Right lobe of liver (tissue), 6 donors: ENCODE data around the gene SHISA4. TPM values are rescaled to one million over a fixed set of nuclear protein-coding genes. Genes with fewer than 3 reads are reported as not detected.

Source experiments
- ATAC-seq, 4 donors: fragments of 200-7000 bp; cut with Tn5 transposase; one replicate each; pipeline ENCODE4 v1.9.1; 2020; ENCODE audit warnings: mild to moderate bottlenecking in 4 of 4, moderate library complexity in 4 of 4
- DNase-seq, 3 donors: peaks; one replicate each; pipeline ENCODE4 v3.0.0-alpha.2; 2020
- H3K27ac ChIP-seq, 3 donors: fragments of 200-600 bp; one replicate each; pipeline ENCODE4 v1.8.0; 2022
- H3K27me3 ChIP-seq, 2 donors: fragments of 200-600 bp; one replicate each; pipeline ENCODE4 v1.8.0; 2022
- H3K36me3 ChIP-seq, 4 donors: fragments of 200-600 bp; sonication (generic) in 1 of 4; one replicate each; pipeline versions ENCODE4 v1.5.1 to v1.8.0; 2017 to 2022; ENCODE audit warnings: control low read depth in 1 of 4
- H3K4me1 ChIP-seq, 4 donors: fragments of 200-600 bp; sonication (generic) in 1 of 4; one replicate each; pipeline versions ENCODE4 v1.5.1 to v1.8.0; 2017 to 2022; ENCODE audit warnings: control low read depth in 1 of 4
- H3K4me3 ChIP-seq, 3 donors: fragments of 200-600 bp; one replicate each; pipeline ENCODE4 v1.8.0; 2022
- H3K9me3 ChIP-seq, 4 donors: fragments of 200-600 bp; sonication (generic) in 1 of 4; one replicate each; pipeline versions ENCODE4 v1.5.1 to v1.8.0; 2017 to 2022; ENCODE audit warnings: control low read depth in 1 of 4
- POLR2A ChIP-seq: fragments of 450-650 bp; IDR thresholded peaks from one replicate; pipeline ENCODE4 v1.6.1; 2017; ENCODE audit warnings: antibody characterized with exemption, mild to moderate bottlenecking
- WGBS: methylation state at CpG from one replicate; pipeline ENCODE4 v1.1.6; 2018; ENCODE audit warnings: low coverage, low lambda C conversion rate; ENCODE audit not compliant: insufficient coverage; ENCODE audit errors: missing lambda C conversion rate; 5-methylcytosine and 5-hydroxymethylcytosine counted together
- intact Hi-C, 2 donors: fragments of 100-400 bp; cut with DNase I; formaldehyde crosslinking; loops; one replicate each; pipeline versions ENCODE4 v1.11.2 to v1.14.1; 2022
- total RNA-seq, 6 experiments: library from RNA; depleted of rRNA in 2 of 6; stranded (reverse); fragments of >200 nt in 2 of 6; fragmentation: NEBNext Ultra II Directional in 3 of 6; extraction: Animal tissue kit (Norgen Biotek cat#: 25700) in 3 of 6; gene quantifications; one replicate each; pipeline versions ENCODE4 v1.1.0 to v1.2.4, GENCODE V29; 2016 to 2023
- TF ChIP-seq, protein P1 (sequence below), 4 donors: fragments of 200-600 bp in 3 of 4; fragments of 450-650 bp in 1 of 4; IDR thresholded peaks; one replicate each; pipeline versions ENCODE4 v1.5.1 to v1.8.0; 2016 to 2022; ENCODE audit warnings: antibody characterized with exemption in 4 of 4, mild to moderate bottlenecking in 2 of 4
- donor health status: DM: no; HTN: yes; CAD: no.
- donor health status: DM: no; HTN: no; CAD: no.
- donor health status: DM: no; HTN: no; CAD: no.
- donor health status: DM: no; HTN: yes; CAD: no.
- donor health status: DM: no; HTN: yes; CAD: no.

SHISA4 gene
- total RNA-seq, 6 experiments from 2014 or later = 2.5 to 8.1 (median 4.8) TPM

DNA sequence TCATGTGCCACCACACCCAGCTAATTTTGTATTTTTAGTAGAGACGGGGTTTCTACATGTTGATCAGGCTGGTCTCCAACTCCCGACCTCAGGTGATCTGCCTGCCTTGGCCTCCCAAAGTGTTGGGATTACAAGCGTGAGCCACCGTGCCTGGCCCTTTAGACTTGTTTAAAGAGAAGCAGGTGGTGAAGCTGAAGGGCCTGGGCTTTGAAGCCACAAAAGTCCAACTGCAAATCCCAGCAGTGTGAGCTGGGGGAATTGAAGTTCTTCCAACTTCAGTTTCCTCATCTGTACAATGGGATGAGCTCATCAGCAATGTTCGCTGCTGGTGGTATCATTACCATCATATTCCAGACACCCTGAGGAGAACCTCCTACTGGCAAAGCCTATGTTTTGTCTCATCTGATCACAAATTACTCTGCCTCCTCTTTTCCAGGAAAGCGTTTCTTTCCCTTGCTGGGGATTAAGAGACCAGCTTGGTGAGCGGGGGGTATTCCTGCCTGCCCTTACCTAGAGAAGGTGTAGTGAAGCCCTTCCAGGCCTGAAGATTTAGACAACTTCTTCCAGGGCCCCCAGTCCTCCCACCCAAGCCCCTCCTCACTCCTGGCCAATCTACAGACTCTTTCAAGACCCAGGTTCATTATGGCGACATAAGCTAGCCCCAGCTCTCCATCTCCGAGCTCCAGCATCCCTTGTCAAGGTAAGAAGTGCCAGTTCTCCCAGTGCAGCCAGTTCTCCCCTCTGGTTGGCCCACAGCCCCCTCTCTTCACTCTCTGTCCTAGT is 2.4 kb upstream of the SHISA4 start:
- no peaks in the 10 kb centered on the region for H3K9me3 ChIP-seq
- no peak for TF ChIP-seq POLR2A
- TF ChIP-seq, protein P1, sequence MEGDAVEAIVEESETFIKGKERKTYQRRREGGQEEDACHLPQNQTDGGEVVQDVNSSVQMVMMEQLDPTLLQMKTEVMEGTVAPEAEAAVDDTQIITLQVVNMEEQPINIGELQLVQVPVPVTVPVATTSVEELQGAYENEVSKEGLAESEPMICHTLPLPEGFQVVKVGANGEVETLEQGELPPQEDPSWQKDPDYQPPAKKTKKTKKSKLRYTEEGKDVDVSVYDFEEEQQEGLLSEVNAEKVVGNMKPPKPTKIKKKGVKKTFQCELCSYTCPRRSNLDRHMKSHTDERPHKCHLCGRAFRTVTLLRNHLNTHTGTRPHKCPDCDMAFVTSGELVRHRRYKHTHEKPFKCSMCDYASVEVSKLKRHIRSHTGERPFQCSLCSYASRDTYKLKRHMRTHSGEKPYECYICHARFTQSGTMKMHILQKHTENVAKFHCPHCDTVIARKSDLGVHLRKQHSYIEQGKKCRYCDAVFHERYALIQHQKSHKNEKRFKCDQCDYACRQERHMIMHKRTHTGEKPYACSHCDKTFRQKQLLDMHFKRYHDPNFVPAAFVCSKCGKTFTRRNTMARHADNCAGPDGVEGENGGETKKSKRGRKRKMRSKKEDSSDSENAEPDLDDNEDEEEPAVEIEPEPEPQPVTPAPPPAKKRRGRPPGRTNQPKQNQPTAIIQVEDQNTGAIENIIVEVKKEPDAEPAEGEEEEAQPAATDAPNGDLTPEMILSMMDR (IDR thresholded peaks at IDR 0.05) = no peak
- H3K4me3 ChIP-seq = no peak overlapping the region
- peaks cover 0 to 21% (median 0%) of the 10 kb centered on the region in 4 donors for H3K4me1 ChIP-seq
- no peak for ATAC-seq
- intact Hi-C loops = loop anchor here in 1 of 2 donors (10.0 kb wide), 1 partner anchor 239 kb away; the partner anchor contains the start of gene GPR37L1
- no peak for DNase-seq
- H3K27ac ChIP-seq = no peak overlapping the region
- H3K36me3 ChIP-seq = no peaks in the 10 kb centered on the region
- 82% methylated on average over 4 of the region's 9 CpGs for WGBS
- no peaks in the 10 kb centered on the region for H3K27me3 ChIP-seq

DNA sequence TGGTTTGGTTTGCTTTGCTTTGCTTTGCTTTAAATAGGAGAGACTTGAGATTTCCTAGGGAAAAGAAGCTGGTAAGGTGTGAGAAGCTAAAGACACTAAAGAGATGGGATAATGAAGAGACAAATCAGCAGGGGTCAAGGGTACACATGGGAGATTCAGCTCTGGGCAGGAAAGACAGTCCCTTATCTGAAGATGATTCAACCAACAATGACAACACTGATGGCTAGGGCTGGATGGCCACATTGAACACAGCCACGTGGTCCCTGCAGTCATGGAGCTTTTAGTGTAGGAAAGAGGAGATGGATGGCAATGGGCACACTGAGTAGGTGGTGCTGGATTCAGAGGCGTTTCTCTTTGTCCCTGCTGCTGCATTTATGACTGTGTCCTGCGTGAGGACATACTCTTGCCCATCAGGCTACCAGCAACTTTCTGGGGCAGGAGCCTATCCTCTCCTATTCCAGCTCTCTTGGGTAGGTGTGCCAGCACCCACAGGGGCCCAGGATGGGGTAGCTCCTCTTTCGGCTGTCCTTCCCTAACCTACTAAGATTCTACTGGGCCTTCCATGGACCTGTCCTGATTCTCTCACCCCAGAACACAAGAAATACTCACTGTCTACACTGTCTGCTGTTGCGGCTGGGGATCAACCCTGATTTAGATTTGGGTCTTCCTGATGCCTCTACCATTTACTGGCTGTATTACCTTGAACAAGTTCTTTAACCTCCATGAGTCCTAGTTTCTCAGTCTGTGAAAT is 1.4 kb upstream of the SHISA4 start:
- ATAC-seq (no peak), DNase-seq (no peak)
- TF ChIP-seq POLR2A = no peak
- TF ChIP-seq, protein P1 (IDR thresholded peaks at IDR 0.05) = no peak
- Histone ChIP-seq H3K27ac (no peak overlapping the region), H3K27me3 (no peaks in the 10 kb centered on the region), H3K4me3 (no peak overlapping the region), H3K4me1 (peaks cover 0 to 17% (median 0%) of the 10 kb centered on the region in 4 donors), H3K9me3 (no peaks in the 10 kb centered on the region), H3K36me3 (no peaks in the 10 kb centered on the region)
- 100% methylated on average over 1 of the region's 5 CpGs for WGBS
- intact Hi-C loops = loop anchor here in 1 of 2 donors (10.0 kb wide), 1 partner anchor 238 kb away; the partner anchor contains the start of gene GPR37L1

DNA sequence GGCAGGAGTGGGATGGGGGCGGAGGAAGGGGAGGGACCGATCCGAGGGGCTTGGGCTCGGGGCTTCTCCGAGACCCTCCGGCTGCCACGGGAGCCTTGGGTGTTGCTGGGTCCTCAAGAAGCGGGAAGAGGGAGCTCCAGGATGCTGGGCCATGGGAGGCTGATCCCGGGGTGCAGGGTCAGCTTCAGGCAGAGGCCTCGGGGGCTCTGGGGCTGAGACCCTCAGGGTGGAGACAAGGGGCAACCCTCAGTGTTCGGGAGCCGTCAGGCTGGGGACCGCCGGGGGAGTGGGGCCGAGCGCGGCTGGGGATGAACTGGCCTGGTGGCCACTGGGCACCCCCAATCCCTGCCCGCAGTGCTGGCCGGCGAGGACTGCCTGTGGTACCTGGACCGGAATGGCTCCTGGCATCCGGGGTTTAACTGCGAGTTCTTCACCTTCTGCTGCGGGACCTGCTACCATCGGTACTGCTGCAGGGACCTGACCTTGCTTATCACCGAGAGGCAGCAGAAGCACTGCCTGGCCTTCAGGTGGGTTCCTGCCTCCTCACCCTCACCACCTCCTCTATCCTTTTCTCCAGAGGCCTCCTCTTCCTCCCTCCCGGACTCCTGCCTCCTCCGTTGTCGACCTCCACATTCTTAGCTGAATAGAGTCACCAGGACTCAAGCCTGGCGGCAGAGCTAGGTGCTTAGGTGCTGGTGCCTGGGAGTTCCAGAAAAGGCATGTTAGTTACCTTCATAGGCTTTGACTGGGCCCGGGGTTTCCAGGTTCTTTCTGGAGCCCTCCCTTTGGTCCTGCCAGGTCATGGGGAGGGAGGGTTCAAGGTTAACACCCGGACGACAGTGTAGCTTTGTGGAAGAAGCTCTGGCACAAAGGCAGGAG is 631 bp downstream of the SHISA4 start:
- TF ChIP-seq POLR2A = no peak
- TF ChIP-seq, protein P1 (IDR thresholded peaks at IDR 0.05) = no peak
- Histone ChIP-seq H3K27ac (no peak overlapping the region), H3K9me3 (no peaks in the 10 kb centered on the region), H3K27me3 (no peaks in the 10 kb centered on the region), H3K4me1 (peaks cover 0 to 12% (median 0%) of the 10 kb centered on the region in 4 donors), H3K36me3 (no peaks in the 10 kb centered on the region), H3K4me3 (peak overlapping the region; percentile 67 to 77 (median 68))
- DNase-seq (no peak), ATAC-seq (no peak)
- intact Hi-C loops = loop anchor here in 1 of 2 donors (10.0 kb wide), 1 partner anchor 235 kb away; the partner anchor contains the start of gene GPR37L1
- 25% methylated on average over 9 of the region's 33 CpGs for WGBS

DNA sequence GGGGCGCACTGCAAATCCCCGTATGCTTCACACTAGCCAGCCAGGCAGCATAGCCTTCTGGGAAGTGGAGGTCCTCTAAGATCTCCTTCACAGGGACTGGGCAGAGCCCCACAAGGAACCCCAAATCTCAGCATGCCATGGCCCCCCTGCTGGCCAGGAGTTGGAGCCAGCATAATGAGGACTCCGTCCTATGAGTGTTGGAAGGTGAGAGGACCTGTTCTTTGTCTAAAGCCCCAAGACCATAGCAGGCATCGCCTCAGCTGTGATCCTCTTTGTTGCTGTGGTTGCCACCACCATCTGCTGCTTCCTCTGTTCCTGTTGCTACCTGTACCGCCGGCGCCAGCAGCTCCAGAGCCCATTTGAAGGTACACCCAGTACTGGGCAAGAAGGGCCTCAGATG is 1.5 kb downstream of the SHISA4 start:
- no peak for ATAC-seq
- intact Hi-C loops = loop anchor here (10.0 kb wide), 2 partner anchors 85 to 255 kb away; partner anchors contain the start of gene ARL8A (in 1 of the 2)
- no peaks in the 10 kb centered on the region for H3K27me3 ChIP-seq

More for the DNA sequence above, 1.5 kb downstream of the SHISA4 start:
- Histone ChIP-seq H3K4me3 (no peak overlapping the region), H3K9me3 (no peaks in the 10 kb centered on the region), H3K4me1 (peaks cover 0 to 12% (median 0%) of the 10 kb centered on the region in 4 donors), H3K36me3 (no peaks in the 10 kb centered on the region), H3K27ac (no peak overlapping the region)
- WGBS = no CpG with 5 or more reads among the region's 7 CpGs
- DNase-seq = no peak
- TF ChIP-seq POLR2A = no peak
- TF ChIP-seq, protein P1 (IDR thresholded peaks at IDR 0.05) = no peak
